ENCODE results near the gene SLC17A6. TPM values are rescaled to one million over a fixed set of nuclear protein-coding genes. Genes with fewer than 3 reads are reported as not detected.

SLC17A6 gene
- polyA plus RNA-seq, 1 donor (not counting 4 experiments of a cell fraction or from before 2014, with no cell fraction given) = not detected

DNA sequence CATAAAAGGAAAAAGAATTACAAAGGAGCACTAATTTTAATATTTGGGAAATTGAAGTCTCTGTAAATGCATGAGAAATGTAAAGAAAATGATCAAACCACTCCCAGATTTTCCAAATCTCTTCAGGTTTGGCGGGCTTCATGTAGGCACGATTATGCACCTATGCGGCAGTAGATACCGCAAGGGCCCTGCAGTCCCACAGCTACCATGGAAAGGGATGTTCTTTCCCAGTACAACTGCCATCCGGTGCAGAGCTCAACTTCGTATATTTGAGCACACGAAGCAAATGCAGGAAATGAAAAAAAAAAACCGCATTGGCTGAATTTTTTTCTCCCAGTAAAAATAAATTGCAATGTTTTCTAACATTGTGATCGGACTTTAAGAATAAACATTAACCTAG, 1.4 kb downstream of the SLC17A6 start:
- Histone ChIP-seq H3K9ac (ENCODE audit: control insufficient read depth, extremely low read depth, insufficient read depth, low read length) (no peak overlapping the region), H3K4me2 (ENCODE audit: control insufficient read depth, extremely low read depth, insufficient read depth, low read depth, low read length) (no peak overlapping the region), H3K4me1 (ENCODE audit: control insufficient read depth, extremely low read depth, insufficient read depth, low read length) (no peaks in the 10 kb centered on the region), H2AFZ (ENCODE audit: control insufficient read depth, low read length) (no peak overlapping the region), H3K79me2 (ENCODE audit: control insufficient read depth, insufficient read depth, low read length) (no peaks in the 10 kb centered on the region), H3K9me3 (ENCODE audit: control insufficient read depth, low read depth, low read length) (no peaks in the 10 kb centered on the region), H3K4me3 (ENCODE audit: control insufficient read depth in 2 of 3, extremely low read depth in 1 of 3, insufficient read depth in 2 of 3, low read depth in 1 of 3, low read length in 3 of 3) (no peak overlapping the region), H3K27ac (ENCODE audit: control insufficient read depth, insufficient read depth, low read length) (no peak overlapping the region), H4K20me1 (ENCODE audit: control insufficient read depth, extremely low read depth, insufficient read depth, low read length) (no peaks in the 10 kb centered on the region), H3K27me3 (ENCODE audit: control insufficient read depth, extremely low read depth, insufficient read depth, low read length) (peaks cover 62% of the 10 kb centered on the region), H3K9me1 (ENCODE audit: control insufficient read depth, extremely low read depth, insufficient read depth, low read length) (no peaks in the 10 kb centered on the region), H3K36me3 (ENCODE audit: control insufficient read depth in 2 of 2, extremely low read depth in 1 of 2, insufficient read depth in 2 of 2, low read length in 2 of 2) (no peaks in the 10 kb centered on the region)
- no peak for DNase-seq (ENCODE audit: low read depth, low spot score)
- TF ChIP-seq EZH2 (IDR thresholded peaks at IDR 0.05; ENCODE audit: low read length) = no peak
- TF ChIP-seq, protein P1, sequence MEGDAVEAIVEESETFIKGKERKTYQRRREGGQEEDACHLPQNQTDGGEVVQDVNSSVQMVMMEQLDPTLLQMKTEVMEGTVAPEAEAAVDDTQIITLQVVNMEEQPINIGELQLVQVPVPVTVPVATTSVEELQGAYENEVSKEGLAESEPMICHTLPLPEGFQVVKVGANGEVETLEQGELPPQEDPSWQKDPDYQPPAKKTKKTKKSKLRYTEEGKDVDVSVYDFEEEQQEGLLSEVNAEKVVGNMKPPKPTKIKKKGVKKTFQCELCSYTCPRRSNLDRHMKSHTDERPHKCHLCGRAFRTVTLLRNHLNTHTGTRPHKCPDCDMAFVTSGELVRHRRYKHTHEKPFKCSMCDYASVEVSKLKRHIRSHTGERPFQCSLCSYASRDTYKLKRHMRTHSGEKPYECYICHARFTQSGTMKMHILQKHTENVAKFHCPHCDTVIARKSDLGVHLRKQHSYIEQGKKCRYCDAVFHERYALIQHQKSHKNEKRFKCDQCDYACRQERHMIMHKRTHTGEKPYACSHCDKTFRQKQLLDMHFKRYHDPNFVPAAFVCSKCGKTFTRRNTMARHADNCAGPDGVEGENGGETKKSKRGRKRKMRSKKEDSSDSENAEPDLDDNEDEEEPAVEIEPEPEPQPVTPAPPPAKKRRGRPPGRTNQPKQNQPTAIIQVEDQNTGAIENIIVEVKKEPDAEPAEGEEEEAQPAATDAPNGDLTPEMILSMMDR (optimal IDR thresholded peaks at IDR 0.05 in 1 of 3, IDR thresholded peaks at IDR 0.05 in 1 of 3, conservative IDR thresholded peaks at IDR 0.05 in 1 of 3; ENCODE audit: extremely low read depth in 1 of 3, insufficient read depth in 2 of 3, low read length in 3 of 3) = no peak
- no peak for FAIRE-seq
- dilution Hi-C loops (cut with MboI; ENCODE audit: extremely low pct_ligation_motif_present, low sequenced_read_pairs) = no loop called here

DNA sequence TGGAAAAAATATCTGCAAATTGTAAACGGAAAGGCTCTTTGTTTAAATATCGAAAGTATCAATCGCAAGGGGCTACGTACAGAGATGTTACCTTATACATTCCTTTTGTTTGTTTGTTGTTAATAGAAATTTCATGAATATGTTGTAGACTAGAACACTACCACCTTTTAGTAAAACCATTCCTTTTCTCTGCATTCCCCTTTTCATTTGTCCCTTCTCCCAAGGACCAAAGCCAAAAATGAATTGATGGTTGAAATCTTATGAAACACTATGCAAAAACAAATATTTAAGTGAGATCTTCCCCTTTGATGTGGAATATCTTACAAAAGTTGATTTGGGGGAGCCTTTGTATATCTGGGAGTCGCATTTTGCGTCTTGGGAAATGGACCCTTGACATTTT, 2.1 kb downstream of the SLC17A6 start:
- Histone ChIP-seq H3K4me1 (ENCODE audit: control insufficient read depth, extremely low read depth, insufficient read depth, low read length) (no peaks in the 10 kb centered on the region), H3K9me1 (ENCODE audit: control insufficient read depth, extremely low read depth, insufficient read depth, low read length) (no peaks in the 10 kb centered on the region), H3K36me3 (ENCODE audit: control insufficient read depth in 2 of 2, extremely low read depth in 1 of 2, insufficient read depth in 2 of 2, low read length in 2 of 2) (no peaks in the 10 kb centered on the region), H4K20me1 (ENCODE audit: control insufficient read depth, extremely low read depth, insufficient read depth, low read length) (no peaks in the 10 kb centered on the region), H3K27ac (ENCODE audit: control insufficient read depth, insufficient read depth, low read length) (no peak overlapping the region), H2AFZ (ENCODE audit: control insufficient read depth, low read length) (no peak overlapping the region), H3K4me3 (ENCODE audit: control insufficient read depth in 2 of 3, extremely low read depth in 1 of 3, insufficient read depth in 2 of 3, low read depth in 1 of 3, low read length in 3 of 3) (no peak overlapping the region), H3K9me3 (ENCODE audit: control insufficient read depth, low read depth, low read length) (no peaks in the 10 kb centered on the region), H3K9ac (ENCODE audit: control insufficient read depth, extremely low read depth, insufficient read depth, low read length) (no peak overlapping the region), H3K4me2 (ENCODE audit: control insufficient read depth, extremely low read depth, insufficient read depth, low read depth, low read length) (no peak overlapping the region), H3K79me2 (ENCODE audit: control insufficient read depth, insufficient read depth, low read length) (no peaks in the 10 kb centered on the region), H3K27me3 (ENCODE audit: control insufficient read depth, extremely low read depth, insufficient read depth, low read length) (peaks cover 62% of the 10 kb centered on the region)
- dilution Hi-C loops (cut with MboI; ENCODE audit: extremely low pct_ligation_motif_present, low sequenced_read_pairs) = no loop called here
- FAIRE-seq (no peak), DNase-seq (ENCODE audit: low read depth, low spot score) (no peak)
- TF ChIP-seq EZH2 (IDR thresholded peaks at IDR 0.05; ENCODE audit: low read length) = no peak
- TF ChIP-seq, protein P1 (optimal IDR thresholded peaks at IDR 0.05 in 1 of 3, IDR thresholded peaks at IDR 0.05 in 1 of 3, conservative IDR thresholded peaks at IDR 0.05 in 1 of 3; ENCODE audit: extremely low read depth in 1 of 3, insufficient read depth in 2 of 3, low read length in 3 of 3) = no peak

Measured in keratinocyte (primary cell).